A549 (cell line): Measurements from ENCODE around the gene CETN3. TPM values are rescaled to one million over a fixed set of nuclear protein-coding genes. Genes with fewer than 3 reads are reported as not detected.
A peak's percentile ranks its signal among the peaks of the same experiment; 100 is the strongest.

Source experiments
- ATAC-seq, 2 experiments: fragments of 200-7000 bp in 1 of 2; fragments of >200 bp in 1 of 2; cut with Nextera tagmentation in 1 of 2; cut with Tn5 transposase in 1 of 2; 3 replicates each; pipeline versions ENCODE4 v1.8.0 to v1.9.1; 2018 to 2020; ENCODE audit warnings: mild to moderate bottlenecking in 1 of 2, moderate library complexity in 1 of 2
- CTCF ChIA-PET: fragments of 300-600 bp; sonication (Branson Sonifier 250); formaldehyde crosslinking; extraction: SDS; loops from one replicate; lab custom pipeline; 2021; ENCODE audit warnings: antibody characterized with exemption, inconsistent platforms; lab: Yijun Ruan, JAX
- POLR2A ChIA-PET: fragments of 350-600 bp; formaldehyde crosslinking; extraction: SDS; loops from one replicate; lab custom pipeline; 2021; ENCODE audit warnings: antibody characterized with exemption, inconsistent platforms; lab: Yijun Ruan, JAX
- DNase-seq, 2 experiments: peaks; one replicate each; pipeline versions ENCODE4 v3.0.0 to v3.0.0-alpha.2; 2011 to 2016; ENCODE audit warnings: low read depth in 1 of 2, low spot score in 1 of 2
- FAIRE-seq: peaks from 2 replicates; lab custom pipeline; 2011; peaks lifted over from hg19 to GRCh38; lab: Jason Lieb, UNC
- H3K27ac ChIP-seq, 2 experiments: fragments of >200 bp; sonication (Bioruptor Twin); formaldehyde crosslinking; 3 replicates each; pipeline ENCODE4 v1.5.1; 2016 to 2017
- H3K4me1 ChIP-seq: fragments of >200 bp; sonication (Bioruptor Twin); formaldehyde crosslinking; 3 replicates; pipeline ENCODE4 v1.6.1; 2016
- H3K4me2 ChIP-seq: fragments of >200 bp; sonication (Bioruptor Twin); formaldehyde crosslinking; 3 replicates; pipeline ENCODE4 v1.6.1; 2016
- H3K4me3 ChIP-seq: fragments of >200 bp; sonication (Bioruptor Twin); formaldehyde crosslinking; 3 replicates; pipeline ENCODE4 v1.5.1; 2016
- H3K9me3 ChIP-seq: fragments of >200 bp; sonication (Bioruptor Twin); formaldehyde crosslinking; 3 replicates; pipeline ENCODE4 v1.6.1; 2016
- BHLHE40 ChIP-seq: IDR thresholded peaks from 2 replicates; pipeline ENCODE4 v1.6.1; 2012; ENCODE audit warnings: low read depth, low read length, inconsistent platforms
- GATA3 ChIP-seq: IDR thresholded peaks from 2 replicates; pipeline ENCODE4 v1.6.1; 2012; ENCODE audit warnings: borderline replicate concordance
- HDAC2 ChIP-seq: fragments of 200-600 bp; sonication (generic); IDR thresholded peaks from 2 replicates; pipeline ENCODE4 v1.6.1; 2016
- HEYL ChIP-seq: fragments of 250-450 bp; sonication (Bioruptor Pico); IDR thresholded peaks from 2 replicates; pipeline ENCODE4 v1.8.0; 2021; ENCODE audit warnings: mild to moderate bottlenecking, moderate library complexity
- HOXB13 ChIP-seq: fragments of 250-450 bp; sonication (Bioruptor Pico); IDR thresholded peaks from 2 replicates; pipeline ENCODE4 v1.5.0; 2020; ENCODE audit warnings: low read depth, mild to moderate bottlenecking, moderate library complexity
- HOXB5 ChIP-seq: fragments of 250-450 bp; sonication (Bioruptor Pico); IDR thresholded peaks from 2 replicates; pipeline ENCODE4 v1.5.0; 2020; ENCODE audit warnings: mild to moderate bottlenecking, moderate library complexity
- KDM1A ChIP-seq: fragments of 200-600 bp; sonication (generic); IDR thresholded peaks from 2 replicates; pipeline ENCODE4 v1.6.1; 2016; ENCODE audit warnings: low read depth, mild to moderate bottlenecking
- MAFK ChIP-seq: fragments of 450-650 bp; IDR thresholded peaks from 2 replicates; pipeline ENCODE4 v1.6.1; 2014; ENCODE audit not compliant: partially characterized antibody
- MAZ ChIP-seq: fragments of 150-350 bp; IDR thresholded peaks from 2 replicates; pipeline ENCODE4 v1.6.1; 2014; ENCODE audit warnings: antibody characterized with exemption, low read depth, low read length, borderline replicate concordance
- MYC ChIP-seq: IDR thresholded peaks from 2 replicates; pipeline ENCODE4 v1.6.1; 2012; ENCODE audit warnings: mild to moderate bottlenecking, inconsistent platforms, low read length, improper control_type of control experiment, borderline replicate concordance
- NFE2L2 ChIP-seq: fragments of 150-350 bp; conservative IDR thresholded peaks from 2 replicates; pipeline ENCODE4 v1.6.1; 2014; ENCODE audit warnings: low read length
- NPAS2 ChIP-seq: fragments of 250-450 bp; sonication (Bioruptor Pico); IDR thresholded peaks from 2 replicates; pipeline ENCODE4 v1.8.0; 2022; ENCODE audit warnings: mild to moderate bottlenecking, moderate library complexity, borderline replicate concordance
- POLR2A ChIP-seq: IDR thresholded peaks from 2 replicates; pipeline ENCODE4 v1.6.1; 2012; ENCODE audit warnings: mild to moderate bottlenecking, low read length
- RAD21 ChIP-seq, 2 experiments: fragments of >200 bp in 1 of 2; sonication (Bioruptor Twin) in 1 of 2; formaldehyde crosslinking in 1 of 2; IDR thresholded peaks in 1 of 2; conservative IDR thresholded peaks in 1 of 2; 2 replicates in 1 of 2; 3 replicates in 1 of 2; pipeline ENCODE4 v1.6.1; 2012 to 2018; ENCODE audit warnings: inconsistent platforms in 1 of 2
- RNF2 ChIP-seq: fragments of 200-600 bp; sonication (generic); IDR thresholded peaks from 2 replicates; pipeline ENCODE4 v1.6.1; 2016; ENCODE audit warnings: low read depth, mild to moderate bottlenecking, antibody characterized with exemption, moderate library complexity, borderline replicate concordance
- SMC3 ChIP-seq: fragments of >200 bp; sonication (Bioruptor Twin); formaldehyde crosslinking; IDR thresholded peaks from 3 replicates; pipeline ENCODE4 v1.6.1; 2018; ENCODE audit warnings: inconsistent platforms
- TP53 ChIP-seq: fragments of 250-450 bp; sonication (Bioruptor Pico); IDR thresholded peaks from 2 replicates; pipeline ENCODE4 v1.5.0; 2021; ENCODE audit warnings: mild to moderate bottlenecking, moderate library complexity
- ZFP36 ChIP-seq: fragments of 450-650 bp; IDR thresholded peaks from 2 replicates; pipeline ENCODE4 v1.6.1; 2014; ENCODE audit warnings: borderline replicate concordance; ENCODE audit not compliant: partially characterized antibody
- ZNF302 ChIP-seq: fragments of 250-450 bp; sonication (Bioruptor Pico); IDR thresholded peaks from 2 replicates; pipeline ENCODE4 v1.9.0; 2021; ENCODE audit warnings: inconsistent platforms, mild to moderate bottlenecking, moderate library complexity
- ZSCAN20 ChIP-seq: fragments of 250-450 bp; sonication (Bioruptor Pico); IDR thresholded peaks from 2 replicates; pipeline ENCODE4 v1.8.0; 2022; ENCODE audit warnings: mild to moderate bottlenecking, moderate library complexity
- WGBS: methylation state at CpG from one replicate; pipeline ENCODE4 v1.1.6; 2017; ENCODE audit errors: missing lambda C conversion rate; 5-methylcytosine and 5-hydroxymethylcytosine counted together
- polyA plus RNA-seq, 4 experiments: library from polyadenylated mRNA; depleted of rRNA in 3 of 4; stranded (reverse); fragments of >200 nt; fragmentation: RNase III in 1 of 4; extraction: RNeasy Plus Mini Kit Qiagen cat#74134 plus additional on column Dnase treatment in 1 of 4; gene quantifications; 2 replicates in 3 of 4; 3 replicates in 1 of 4; pipeline ENCODE4 v1.2.3, GENCODE V29; 2011 to 2017
- TF ChIP-seq, protein P1 (sequence below): fragments of >200 bp; sonication (Bioruptor Twin); formaldehyde crosslinking; IDR thresholded peaks from 3 replicates; pipeline ENCODE4 v1.5.1; 2016
- TF ChIP-seq, protein P2 (sequence below): IDR thresholded peaks from 2 replicates; pipeline ENCODE4 v1.6.1; 2012

The CETN3 gene
- polyA plus RNA-seq, 2 of the 4 experiments (the other 2 are of a cell fraction): 49.9 to 50.8 TPM

DNA sequence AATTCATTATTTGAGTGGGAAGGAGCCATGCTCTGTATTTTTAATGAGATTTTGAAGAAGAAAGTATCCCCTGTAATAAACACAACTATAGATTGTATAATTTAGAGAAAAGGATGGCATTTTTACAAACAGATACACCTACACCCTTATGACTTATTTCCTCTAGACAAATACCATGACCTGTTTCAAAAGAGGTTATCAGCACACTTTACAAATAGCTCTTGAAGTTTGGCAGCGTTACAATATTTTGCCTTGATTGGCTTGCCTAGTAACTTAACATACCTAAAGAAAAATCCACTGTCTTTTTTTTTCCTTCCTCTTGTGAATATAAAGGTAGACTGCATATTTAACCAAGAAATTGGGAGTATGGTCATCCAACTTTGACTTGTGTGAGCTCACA, 28.5 kb upstream of the CETN3 start:
- POLR2A ChIA-PET: interaction anchor here (3.0 kb wide), 1 partner anchor 37 kb away, joined by 13 read pairs; the partner anchor contains the start of genes MBLAC2 and POLR3G
- WGBS: 0% methylated on average over 1 of the region's 1 CpG
- CTCF ChIA-PET: interaction anchor here (1.0 to 6.8 kb wide), 6 partner anchors 11 to 346 kb away, joined by 3 to 60 read pairs (median 6); partner anchors contain the start of gene LYSMD3
- ATAC-seq (no peak), DNase-seq (no peak), FAIRE-seq (no peak)
- Histone ChIP-seq H3K4me1 (no peaks in the 10 kb centered on the region), H3K9me3 (no peaks in the 10 kb centered on the region), H3K4me3 (no peak overlapping the region), H3K27ac (no peak overlapping the region), H3K4me2 (no peak overlapping the region)
- TF ChIP-seq TP53 (CRISPR knock-in tag) (no peak), RAD21 (conservative IDR thresholded peaks at IDR 0.05 in 1 of 2, IDR thresholded peaks at IDR 0.05 in 1 of 2) (no peak), HOXB13 (no peak), GATA3 (no peak), HOXB5 (no peak), HEYL (CRISPR knock-in tag) (no peak), RNF2 (no peak), KDM1A (no peak), BHLHE40 (no peak), ZFP36 (no peak), MAFK (no peak), MAZ (no peak), ZNF302 (CRISPR knock-in tag) (no peak), NFE2L2 (no peak), HDAC2 (no peak)
- TF ChIP-seq, protein P1, sequence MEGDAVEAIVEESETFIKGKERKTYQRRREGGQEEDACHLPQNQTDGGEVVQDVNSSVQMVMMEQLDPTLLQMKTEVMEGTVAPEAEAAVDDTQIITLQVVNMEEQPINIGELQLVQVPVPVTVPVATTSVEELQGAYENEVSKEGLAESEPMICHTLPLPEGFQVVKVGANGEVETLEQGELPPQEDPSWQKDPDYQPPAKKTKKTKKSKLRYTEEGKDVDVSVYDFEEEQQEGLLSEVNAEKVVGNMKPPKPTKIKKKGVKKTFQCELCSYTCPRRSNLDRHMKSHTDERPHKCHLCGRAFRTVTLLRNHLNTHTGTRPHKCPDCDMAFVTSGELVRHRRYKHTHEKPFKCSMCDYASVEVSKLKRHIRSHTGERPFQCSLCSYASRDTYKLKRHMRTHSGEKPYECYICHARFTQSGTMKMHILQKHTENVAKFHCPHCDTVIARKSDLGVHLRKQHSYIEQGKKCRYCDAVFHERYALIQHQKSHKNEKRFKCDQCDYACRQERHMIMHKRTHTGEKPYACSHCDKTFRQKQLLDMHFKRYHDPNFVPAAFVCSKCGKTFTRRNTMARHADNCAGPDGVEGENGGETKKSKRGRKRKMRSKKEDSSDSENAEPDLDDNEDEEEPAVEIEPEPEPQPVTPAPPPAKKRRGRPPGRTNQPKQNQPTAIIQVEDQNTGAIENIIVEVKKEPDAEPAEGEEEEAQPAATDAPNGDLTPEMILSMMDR: no peak
- TF ChIP-seq, protein P2, sequence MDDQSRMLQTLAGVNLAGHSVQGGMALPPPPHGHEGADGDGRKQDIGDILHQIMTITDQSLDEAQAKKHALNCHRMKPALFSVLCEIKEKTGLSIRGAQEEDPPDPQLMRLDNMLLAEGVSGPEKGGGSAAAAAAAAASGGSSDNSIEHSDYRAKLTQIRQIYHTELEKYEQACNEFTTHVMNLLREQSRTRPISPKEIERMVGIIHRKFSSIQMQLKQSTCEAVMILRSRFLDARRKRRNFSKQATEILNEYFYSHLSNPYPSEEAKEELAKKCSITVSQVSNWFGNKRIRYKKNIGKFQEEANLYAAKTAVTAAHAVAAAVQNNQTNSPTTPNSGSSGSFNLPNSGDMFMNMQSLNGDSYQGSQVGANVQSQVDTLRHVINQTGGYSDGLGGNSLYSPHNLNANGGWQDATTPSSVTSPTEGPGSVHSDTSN: no peak

DNA sequence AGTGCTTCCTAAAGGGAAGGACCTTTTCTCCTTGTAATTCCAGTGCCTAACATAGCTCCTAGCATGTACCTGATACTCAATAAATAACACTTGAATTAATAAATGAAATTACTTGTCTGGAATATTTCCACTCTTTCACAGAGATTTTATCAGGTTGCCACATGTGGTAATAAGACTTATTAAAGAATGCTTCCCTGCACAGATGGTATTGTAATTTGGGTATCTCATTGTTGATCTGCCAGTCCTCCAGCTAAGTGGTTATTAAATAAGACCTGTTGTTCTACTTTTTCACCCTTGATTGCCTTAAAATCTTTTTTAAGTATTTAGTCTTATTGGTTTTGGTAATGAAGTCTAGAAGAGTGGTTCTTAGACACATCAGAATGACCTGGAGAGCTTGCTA, 28.1 kb upstream of the CETN3 start:
- CTCF ChIA-PET: interaction anchor here (0.8 to 6.8 kb wide), 6 partner anchors 15 to 347 kb away, joined by 3 to 60 read pairs (median 6); partner anchors contain the start of genes LYSMD3, MBLAC2 and POLR3G
- TF ChIP-seq MYC (no peak), ZSCAN20 (CRISPR knock-in tag) (no peak), NPAS2 (CRISPR knock-in tag) (no peak)
- TF ChIP-seq, all 56 proteins: peak for 0

DNA sequence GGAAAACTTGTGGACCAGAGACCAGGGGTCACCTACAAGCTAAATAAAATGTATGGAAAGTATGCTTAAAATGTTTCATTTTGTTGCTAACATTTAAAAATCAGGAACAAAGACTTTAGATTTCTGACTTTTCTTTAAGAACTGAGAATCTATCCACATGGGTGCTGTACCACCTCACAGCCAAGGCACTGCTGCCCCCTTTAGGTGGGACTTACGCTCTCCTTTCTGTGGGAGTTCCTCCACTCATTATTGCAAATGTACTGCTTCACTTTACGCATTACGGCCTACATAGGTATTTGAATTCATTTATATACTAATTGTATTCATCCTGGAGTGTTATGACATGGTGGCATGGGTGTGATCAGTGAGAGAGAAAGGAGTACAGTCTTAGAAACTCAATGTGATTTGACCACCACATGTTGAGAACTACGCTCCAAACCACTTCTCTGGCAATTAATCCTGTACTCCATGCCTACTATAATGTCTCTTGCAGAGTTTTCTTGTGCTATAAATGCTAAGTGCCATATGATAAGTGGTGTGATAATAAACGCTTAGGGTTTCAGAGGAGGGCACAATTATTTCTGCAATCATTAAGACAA, 24.7 kb upstream of the CETN3 start:
- POLR2A ChIA-PET: no interaction called here
- WGBS: 60% methylated on average over 5 of the region's 5 CpGs
- no peak for TF ChIP-seq POLR2A
- TF ChIP-seq, protein P1: peak; percentile 53
- peak; percentile 37; the same call in 1 of the 3 replicates for TF ChIP-seq SMC3
- TF ChIP-seq RAD21 (conservative IDR thresholded peaks at IDR 0.05 in 1 of 2, IDR thresholded peaks at IDR 0.05 in 1 of 2): peak; percentile 66 to 79
- TF ChIP-seq, all 56 proteins: peak for 3
- CTCF ChIA-PET: interaction anchor here (0.7 to 6.8 kb wide), 8 partner anchors 9 to 1706 kb away, joined by 3 to 60 read pairs (median 3); partner anchors contain the start of genes CETN3 and LYSMD3
- Histone ChIP-seq H3K9me3 (no peaks in the 10 kb centered on the region), H3K4me3 (no peak overlapping the region), H3K4me1 (no peaks in the 10 kb centered on the region), H3K27ac (no peak overlapping the region), H3K4me2 (no peak overlapping the region)
- DNase-seq (peak in 1 of 2 experiments; percentile 57), ATAC-seq (peak; percentile 93 to 97; a peak in 4 of 6 replicates), FAIRE-seq (no peak)

More for the DNA sequence above, 28.1 kb upstream of the CETN3 start:
- DNase-seq (no peak), ATAC-seq (no peak), FAIRE-seq (no peak)
- no peak overlapping the region for H3K4me3 ChIP-seq
- POLR2A ChIA-PET: interaction anchor here (2.0 to 3.0 kb wide), 2 partner anchors 28 to 37 kb away, joined by 7 to 13 read pairs; partner anchors contain the start of genes CETN3, MBLAC2 and POLR3G
- H3K27ac ChIP-seq: no peak overlapping the region
- H3K4me2 ChIP-seq: no peak overlapping the region
- no peaks in the 10 kb centered on the region for H3K9me3 ChIP-seq
- no peaks in the 10 kb centered on the region for H3K4me1 ChIP-seq
